GM10847 (cell line): ENCODE data around the gene CARMIL1.

Experiments
- POLR2A ChIP-seq: IDR thresholded peaks from 2 replicates; pipeline ENCODE4 v1.6.1; 2011; ENCODE audit not compliant: insufficient read length; ENCODE audit errors: extremely low read depth

The CARMIL1 gene

GRCh38 chr6:25564943-25565342 is 285.8 kb downstream of the CARMIL1 start:
- no peak for TF ChIP-seq POLR2A

DNA sequence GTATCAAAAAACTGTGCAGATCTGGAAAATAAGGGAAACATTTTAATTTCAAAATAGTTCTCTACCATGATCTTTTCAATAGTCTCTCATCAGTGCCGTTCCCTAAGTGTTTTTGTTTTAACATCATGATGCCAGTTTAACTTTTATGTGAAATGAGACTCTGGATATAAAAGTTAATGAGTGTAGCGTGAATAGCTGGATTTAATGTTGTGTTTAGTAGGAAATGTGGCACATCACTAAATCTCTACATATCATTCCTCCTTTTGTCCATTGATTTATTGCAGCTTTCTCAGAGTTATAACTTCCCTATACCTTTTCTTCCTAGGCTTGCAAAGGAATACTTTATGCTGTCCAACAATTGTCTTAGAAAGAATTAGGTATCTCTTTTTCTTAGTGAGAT is 291.4 kb downstream of the CARMIL1 start:
- no peak for TF ChIP-seq POLR2A

DNA sequence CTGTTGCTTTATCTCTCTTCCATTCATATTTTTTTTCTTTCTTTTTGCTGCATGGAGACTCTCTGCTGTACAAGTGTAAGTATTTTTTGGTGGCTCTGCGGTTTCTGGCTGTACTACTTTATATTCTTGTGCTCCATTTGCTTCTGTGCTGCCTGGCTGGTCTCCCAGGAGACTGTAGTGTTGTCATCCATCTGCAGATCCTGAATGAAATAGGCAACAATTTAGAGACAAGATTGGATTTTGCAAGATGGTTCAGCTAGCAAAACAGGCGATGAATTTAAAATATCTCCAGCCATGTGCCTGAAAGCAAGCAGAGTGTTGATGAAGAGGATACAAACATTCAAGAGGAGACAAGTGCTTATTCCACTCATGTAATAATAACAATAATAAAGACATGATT is 297.7 kb downstream of the CARMIL1 start:
- TF ChIP-seq POLR2A = no peak

- TF ChIP-seq POLR2A = no peak
Observed at GRCh38 chr6:25578538-25578937, 299.4 kb downstream of the CARMIL1 start.

DNA sequence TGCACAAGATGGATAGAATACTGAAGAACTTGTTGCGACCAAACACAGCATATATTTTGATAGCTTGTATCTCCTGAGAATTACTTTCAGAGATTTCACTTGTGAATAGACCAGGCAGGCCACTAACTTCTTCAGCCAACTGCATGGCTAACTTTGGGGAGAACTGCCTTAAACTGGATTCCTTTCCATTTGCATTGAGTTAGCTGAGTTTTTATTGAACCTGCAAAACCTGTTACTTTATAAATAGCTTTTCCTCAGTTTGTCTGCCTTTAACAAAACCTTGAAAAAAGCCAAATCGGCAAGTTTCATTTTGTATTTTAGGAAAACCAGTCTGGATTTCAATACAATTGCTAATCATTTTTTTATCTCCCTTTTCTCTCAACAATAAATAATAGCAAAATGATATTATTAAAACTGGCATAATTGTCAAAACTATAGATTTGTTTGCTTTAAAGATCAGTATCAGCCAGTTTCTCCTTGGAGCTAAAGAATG is 300.3 kb downstream of the CARMIL1 start:
- TF ChIP-seq POLR2A = no peak

DNA sequence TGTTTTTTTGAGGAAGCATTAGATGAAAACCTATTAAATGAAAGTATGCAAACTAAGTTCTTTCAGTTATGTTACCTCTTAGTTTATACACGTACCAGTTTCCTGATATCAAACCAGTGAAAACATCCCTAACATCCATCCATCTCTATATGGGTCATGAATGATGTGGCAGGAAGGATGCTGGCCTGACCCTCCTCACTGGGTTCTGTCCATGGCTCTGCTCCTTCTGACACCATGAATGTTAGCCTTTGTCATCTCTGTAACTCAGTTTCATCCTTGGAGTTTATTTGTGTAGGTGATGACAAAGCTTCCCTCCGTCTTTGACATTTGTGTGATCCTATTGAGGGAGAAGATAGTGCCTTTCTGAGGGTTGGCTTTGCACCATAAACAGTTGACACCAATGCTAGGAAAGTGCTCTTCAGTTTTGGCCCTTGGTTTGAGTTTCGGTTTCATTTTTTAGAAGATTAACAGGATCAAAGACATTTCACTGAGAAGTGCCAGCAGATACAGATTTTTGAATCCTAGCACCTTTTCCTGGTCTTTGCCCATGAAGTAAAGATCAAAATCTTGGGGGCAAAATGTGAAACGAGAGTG is 300.8 kb downstream of the CARMIL1 start:
- no peak for TF ChIP-seq POLR2A

DNA sequence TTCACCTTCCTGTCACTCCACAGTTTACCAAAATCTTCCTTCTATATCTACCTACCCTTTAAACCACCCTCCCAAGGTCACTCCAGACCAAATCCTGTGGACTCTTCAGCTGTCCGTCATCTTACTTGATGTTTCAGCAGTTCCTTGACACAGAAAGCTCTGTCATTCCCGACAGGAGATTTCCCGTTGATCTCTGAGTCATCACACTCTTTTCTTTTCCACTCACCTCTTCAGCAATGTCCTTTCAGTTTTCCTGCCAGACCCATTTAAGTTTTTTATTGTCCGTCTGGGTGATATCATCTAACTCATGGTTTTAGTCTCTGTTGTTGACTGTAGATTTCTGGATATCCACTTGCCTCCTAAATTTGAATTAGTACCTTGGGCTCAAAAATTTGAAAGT is 302.9 kb downstream of the CARMIL1 start:
- TF ChIP-seq POLR2A = no peak

DNA sequence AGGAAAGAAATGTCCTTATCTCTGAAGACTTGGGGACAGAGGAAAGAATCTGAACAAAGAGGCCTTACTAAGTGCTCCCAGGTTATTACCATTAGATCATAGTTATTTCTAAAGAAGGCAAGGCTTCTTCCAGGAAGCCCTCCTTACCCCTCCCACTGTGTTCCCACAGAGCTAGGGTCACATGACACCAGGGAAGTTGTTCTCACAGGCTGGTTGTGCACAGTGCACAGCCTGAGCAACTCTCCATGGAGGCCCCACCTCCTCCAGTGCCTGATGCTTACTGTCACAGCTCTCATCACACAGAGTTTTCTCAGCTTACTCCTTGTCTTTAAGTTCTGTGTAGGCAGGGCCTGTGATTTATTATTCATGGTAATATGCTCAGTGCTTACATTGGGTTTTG is 303.9 kb downstream of the CARMIL1 start:
- TF ChIP-seq POLR2A = no peak

DNA sequence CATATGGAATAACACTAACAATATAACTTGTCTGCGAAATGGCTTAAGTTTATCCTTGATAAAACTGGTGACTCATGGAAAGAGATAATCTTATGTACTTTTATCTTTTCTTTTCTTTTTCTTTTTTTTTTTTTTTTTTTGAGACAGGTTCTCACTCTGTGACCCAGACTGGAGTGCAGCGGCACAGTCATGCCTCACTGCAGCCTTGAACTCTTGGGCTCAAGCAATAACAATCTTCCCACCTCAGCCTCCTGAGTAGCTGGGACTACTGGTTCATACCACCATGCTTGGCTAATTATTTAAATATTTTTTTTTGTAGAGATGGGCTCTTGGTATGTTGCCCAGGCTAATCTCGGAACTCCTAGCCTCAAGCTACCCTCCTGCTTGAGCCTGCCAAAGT is 304.7 kb downstream of the CARMIL1 start:
- no peak for TF ChIP-seq POLR2A

GRCh38 chr6:25585225-25585624 is 306.1 kb downstream of the CARMIL1 start:
- TF ChIP-seq POLR2A = no peak

DNA sequence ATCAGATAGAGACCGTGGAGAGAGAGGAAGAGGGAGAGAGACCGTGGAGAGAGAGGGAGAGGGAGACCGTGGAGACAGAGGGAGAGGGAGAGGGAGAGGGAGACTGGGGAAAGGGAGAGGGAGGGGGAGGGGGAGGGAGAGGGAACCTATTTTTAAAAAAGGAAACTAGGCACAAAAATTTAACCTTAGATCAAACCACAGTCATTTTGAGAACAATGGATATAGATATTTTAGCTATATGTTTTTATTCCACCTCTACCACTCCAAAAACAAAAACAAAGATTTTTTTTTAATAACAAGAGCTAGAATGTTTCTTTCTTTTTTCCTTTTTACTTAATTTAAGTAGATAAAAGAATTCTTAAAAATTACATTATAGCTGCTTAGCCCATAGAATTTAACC is 307.8 kb downstream of the CARMIL1 start:
- no peak for TF ChIP-seq POLR2A

DNA sequence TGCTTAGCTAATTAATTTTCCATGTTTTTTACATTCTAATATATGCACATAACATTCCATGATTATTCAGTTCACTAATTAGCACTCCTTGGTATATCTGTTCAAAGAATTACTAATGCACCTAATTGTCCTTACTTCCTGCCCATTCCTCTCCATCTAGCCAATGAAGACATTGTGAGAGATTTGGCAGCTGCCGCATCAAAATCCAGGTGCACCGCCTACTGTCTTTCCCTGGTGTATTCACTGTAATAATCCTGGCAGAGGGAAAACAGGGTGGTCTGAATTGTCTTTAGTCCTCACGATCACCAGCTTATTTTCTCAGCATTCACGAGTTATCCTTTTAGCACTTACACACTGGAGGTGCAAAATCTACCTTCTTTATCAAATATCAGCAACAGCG is 311.8 kb downstream of the CARMIL1 start:
- no peak for TF ChIP-seq POLR2A

DNA sequence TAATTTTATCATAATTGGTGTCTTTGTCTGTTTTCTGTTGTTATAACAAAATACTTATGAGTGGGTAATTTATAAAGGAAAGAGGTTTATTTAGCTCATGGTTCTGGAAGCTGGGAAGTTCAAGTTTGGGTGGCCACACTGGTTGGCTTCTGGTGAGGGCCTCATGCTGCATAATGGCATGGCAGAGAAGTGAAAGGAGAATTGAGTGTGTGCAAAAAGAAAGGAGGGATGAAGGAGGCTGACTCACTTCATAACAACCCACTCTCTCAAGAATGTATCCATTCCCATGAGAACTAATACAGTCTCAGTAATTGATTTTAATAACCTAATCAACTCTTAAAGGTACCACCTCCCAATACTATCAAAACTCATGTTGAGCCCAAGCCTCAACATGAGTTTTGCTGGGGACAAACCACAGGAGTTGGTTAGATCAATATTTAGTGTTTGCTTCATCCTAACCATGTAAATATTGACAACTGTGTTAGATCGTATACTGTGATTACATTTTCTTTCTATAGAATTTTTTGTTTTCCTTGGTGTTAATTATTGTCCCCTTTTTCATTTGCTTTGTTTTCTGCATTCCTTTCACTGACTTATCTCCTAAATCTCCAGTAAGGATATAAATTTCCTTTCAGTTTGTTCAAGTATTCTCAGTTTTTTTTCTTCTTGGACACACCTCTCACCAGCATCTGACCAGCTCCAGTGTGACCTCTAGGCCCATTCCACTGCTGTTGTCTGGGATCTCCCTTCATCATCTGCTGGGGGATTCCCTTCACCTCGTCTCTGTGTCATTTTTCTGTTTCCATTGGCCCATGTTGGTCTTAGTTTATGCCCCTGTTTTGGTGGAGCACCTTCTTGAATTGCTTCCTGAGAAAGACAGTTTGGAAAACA is 318.0 kb downstream of the CARMIL1 start:
- no peak for TF ChIP-seq POLR2A

- TF ChIP-seq POLR2A = no peak
Observed at GRCh38 chr6:25599516-25600085, 320.4 kb downstream of the CARMIL1 start.

- no peak for TF ChIP-seq POLR2A
Observed at GRCh38 chr6:25601800-25602673, 322.9 kb downstream of the CARMIL1 start.

DNA sequence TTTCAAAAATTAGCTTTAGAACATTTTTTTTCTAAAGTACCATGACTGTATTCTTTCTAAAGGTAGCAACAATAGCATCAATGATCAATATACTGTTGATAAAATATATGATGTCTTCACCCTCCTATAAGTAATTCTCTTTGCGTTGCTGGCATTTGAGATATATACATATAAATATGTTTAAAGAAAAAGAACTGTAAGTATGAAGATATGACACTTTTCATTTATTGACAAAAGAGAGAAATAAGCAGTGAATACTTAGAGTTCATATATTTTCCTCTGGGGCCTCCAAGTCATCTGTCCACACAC is 323.5 kb downstream of the CARMIL1 start:
- no peak for TF ChIP-seq POLR2A

- no peak for TF ChIP-seq POLR2A
Observed at GRCh38 chr6:25603251-25603650, 324.1 kb downstream of the CARMIL1 start.
